Brain microvascular endothelial cell (primary cell): ENCODE measurements around the gene TUBG2.

Experiments used
- DNase-seq: peaks from one replicate; pipeline ENCODE4 v3.0.0-alpha.2; 2020
- H3K27ac ChIP-seq: fragments of 250-450 bp; sonication (Bioruptor Pico); 2 replicates; pipeline ENCODE4 v1.5.1; 2020; ENCODE audit warnings: mild to moderate bottlenecking, moderate library complexity
- H3K27me3 ChIP-seq: fragments of 250-450 bp; sonication (Bioruptor Pico); replicated peaks from 2 replicates; pipeline ENCODE4 v1.5.1; 2020; ENCODE audit warnings: mild to moderate bottlenecking
- H3K36me3 ChIP-seq: fragments of 250-450 bp; sonication (Bioruptor Pico); replicated peaks from 2 replicates; pipeline ENCODE4 v1.5.1; 2020; ENCODE audit warnings: mild to moderate bottlenecking
- H3K4me3 ChIP-seq: 2 replicates; pipeline ENCODE4 v1.5.1; 2011; ENCODE audit warnings: low read depth, mild to moderate bottlenecking, control low read depth, low read length, moderate library complexity
- in situ Hi-C: cut with HindIII; loops from 2 replicates; pipeline ENCODE4 v1.10.0; 2017; ENCODE audit warnings: low sequenced_read_pairs, low pct_ligation_motif_present
- TF ChIP-seq, protein P1 (sequence below): IDR thresholded peaks from 2 replicates; pipeline ENCODE4 v1.5.1; 2011; ENCODE audit warnings: low read depth, mild to moderate bottlenecking, moderate library complexity, low read length, control low read depth, inconsistent platforms; ENCODE audit errors: missing control alignments

TUBG2 gene

DNA sequence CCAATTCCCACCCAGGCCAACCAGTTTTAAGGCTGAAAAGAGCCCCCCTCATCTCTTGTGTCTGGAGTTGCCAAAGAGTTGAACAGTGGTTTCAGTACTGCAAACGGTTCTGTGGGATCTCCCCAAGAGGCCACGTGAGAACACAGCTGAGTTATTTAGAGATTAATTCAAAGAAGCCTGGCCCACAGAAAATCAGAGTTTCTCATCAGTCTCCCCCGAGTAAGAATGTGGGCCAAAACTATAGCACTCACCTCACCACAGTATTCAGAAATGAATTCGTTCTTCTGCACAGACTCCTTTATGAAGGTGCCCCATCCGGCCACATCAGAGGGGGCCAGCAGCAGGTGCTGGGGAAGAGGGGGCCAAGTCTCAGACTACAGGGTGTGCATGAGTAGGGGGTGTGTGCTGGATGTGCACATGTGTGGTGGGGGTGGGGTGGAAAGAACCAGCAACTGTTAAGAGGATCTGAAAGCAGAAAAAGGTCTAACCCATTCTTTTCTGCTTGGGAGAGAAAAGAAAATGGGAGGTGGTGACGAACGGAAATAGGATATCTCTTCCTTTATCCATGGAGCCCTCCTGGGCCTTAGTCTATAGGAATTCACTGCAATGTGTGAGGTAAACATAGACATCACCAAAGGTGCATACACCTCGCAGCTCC, 45.9 kb downstream of the TUBG2 start:
- no peak overlapping the region for H3K27ac ChIP-seq
- H3K27me3 ChIP-seq, result no peaks in the 10 kb centered on the region
- TF ChIP-seq, protein P1, sequence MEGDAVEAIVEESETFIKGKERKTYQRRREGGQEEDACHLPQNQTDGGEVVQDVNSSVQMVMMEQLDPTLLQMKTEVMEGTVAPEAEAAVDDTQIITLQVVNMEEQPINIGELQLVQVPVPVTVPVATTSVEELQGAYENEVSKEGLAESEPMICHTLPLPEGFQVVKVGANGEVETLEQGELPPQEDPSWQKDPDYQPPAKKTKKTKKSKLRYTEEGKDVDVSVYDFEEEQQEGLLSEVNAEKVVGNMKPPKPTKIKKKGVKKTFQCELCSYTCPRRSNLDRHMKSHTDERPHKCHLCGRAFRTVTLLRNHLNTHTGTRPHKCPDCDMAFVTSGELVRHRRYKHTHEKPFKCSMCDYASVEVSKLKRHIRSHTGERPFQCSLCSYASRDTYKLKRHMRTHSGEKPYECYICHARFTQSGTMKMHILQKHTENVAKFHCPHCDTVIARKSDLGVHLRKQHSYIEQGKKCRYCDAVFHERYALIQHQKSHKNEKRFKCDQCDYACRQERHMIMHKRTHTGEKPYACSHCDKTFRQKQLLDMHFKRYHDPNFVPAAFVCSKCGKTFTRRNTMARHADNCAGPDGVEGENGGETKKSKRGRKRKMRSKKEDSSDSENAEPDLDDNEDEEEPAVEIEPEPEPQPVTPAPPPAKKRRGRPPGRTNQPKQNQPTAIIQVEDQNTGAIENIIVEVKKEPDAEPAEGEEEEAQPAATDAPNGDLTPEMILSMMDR, result no peak
- peaks cover 54% of the 10 kb centered on the region for H3K36me3 ChIP-seq
- no peak overlapping the region for H3K4me3 ChIP-seq
- in situ Hi-C loops, result no loop called here
- DNase-seq, result no peak

DNA sequence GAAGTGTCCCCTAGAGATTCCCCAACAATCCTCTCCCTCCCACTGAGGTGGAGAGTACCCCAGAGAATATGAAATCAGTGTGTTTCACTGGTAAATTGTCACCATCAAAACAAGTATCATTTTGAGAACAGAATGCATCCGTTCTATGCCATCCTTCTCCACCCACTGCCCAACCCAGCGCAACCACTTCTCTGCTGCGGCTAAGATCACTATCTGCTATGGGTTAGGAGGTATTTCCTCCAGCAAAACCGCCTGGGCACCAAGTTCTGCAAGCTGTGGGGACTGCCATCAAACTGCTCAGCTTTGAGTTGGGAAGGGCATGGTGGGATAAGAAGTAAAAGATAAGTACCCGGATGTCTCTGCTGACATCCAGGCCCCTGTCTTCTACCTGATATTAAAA, 47.6 kb downstream of the TUBG2 start:
- H3K27me3 ChIP-seq, result no peaks in the 10 kb centered on the region
- peaks cover 62% of the 10 kb centered on the region for H3K36me3 ChIP-seq
- in situ Hi-C loops, result no loop called here
- no peak for DNase-seq
- H3K27ac ChIP-seq, result no peak overlapping the region
- H3K4me3 ChIP-seq, result no peak overlapping the region
- TF ChIP-seq, protein P1, result no peak

DNA sequence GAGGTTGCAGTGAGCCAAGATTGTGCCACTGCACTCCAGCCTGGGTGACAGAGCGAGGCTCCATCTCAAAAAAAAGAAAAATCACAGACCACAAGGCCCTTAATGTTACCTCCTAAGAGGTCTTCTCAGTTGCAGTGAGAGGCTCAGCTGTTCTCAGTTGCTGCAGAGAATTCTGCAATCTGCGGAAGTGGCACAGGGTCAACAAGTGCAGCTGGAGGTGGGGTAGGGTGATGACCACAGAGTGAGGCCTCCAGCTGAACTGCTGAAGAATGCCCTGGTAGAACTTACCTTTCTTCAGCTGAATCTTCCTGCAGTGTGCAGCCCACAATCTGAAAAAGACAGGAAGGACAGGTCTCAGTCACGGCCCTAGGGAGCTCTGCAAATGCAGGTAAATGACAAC, 49.5 kb downstream of the TUBG2 start:
- no peak overlapping the region for H3K4me3 ChIP-seq
- no peaks in the 10 kb centered on the region for H3K27me3 ChIP-seq
- DNase-seq, result no peak
- in situ Hi-C loops, result no loop called here
- no peak overlapping the region for H3K27ac ChIP-seq
- peaks cover 62% of the 10 kb centered on the region for H3K36me3 ChIP-seq
- TF ChIP-seq, protein P1, result no peak

DNA sequence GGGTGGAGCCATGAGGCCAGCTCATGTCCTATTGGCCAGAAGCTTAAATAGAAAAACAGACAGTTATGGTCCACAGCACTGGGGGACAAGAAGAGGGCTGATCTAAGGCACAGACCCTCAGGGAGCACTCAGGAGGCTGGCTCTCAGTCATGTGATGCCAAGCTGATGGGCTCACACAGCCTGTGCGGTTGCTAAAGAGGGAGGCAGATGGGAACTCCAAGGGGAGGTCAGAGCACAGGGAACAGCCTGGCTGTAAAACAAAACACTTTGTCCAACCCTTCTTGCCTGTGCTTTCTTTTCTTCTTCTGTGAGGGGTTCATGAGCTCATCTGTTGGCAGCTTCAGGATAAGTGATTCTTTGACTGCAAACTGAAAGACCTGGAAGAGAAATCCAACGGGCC, 50.5 kb downstream of the TUBG2 start:
- TF ChIP-seq, protein P1, result no peak
- H3K36me3 ChIP-seq, result peaks cover 53% of the 10 kb centered on the region
- H3K4me3 ChIP-seq, result no peak overlapping the region
- no peak overlapping the region for H3K27ac ChIP-seq
- DNase-seq, result no peak
- H3K27me3 ChIP-seq, result no peaks in the 10 kb centered on the region
- in situ Hi-C loops, result no loop called here
